Nephron progenitor cell (in vitro differentiated cells): Measurements from ENCODE around the gene TMEM238.
A peak's percentile ranks its signal among the peaks of the same experiment; 100 is the strongest.

Experiments used
- DNase-seq: peaks from one replicate; pipeline ENCODE4 v3.0.0; 2021
- H3K27ac Mint-ChIP-seq: 2 replicates; pipeline ENCODE4 v1.8.0; 2021; ENCODE audit warnings: mild to moderate bottlenecking, moderate library complexity, mixed read lengths
- H3K27me3 Mint-ChIP-seq: 2 replicates; pipeline ENCODE4 v1.8.0; 2021; ENCODE audit warnings: mild to moderate bottlenecking, low read depth, mixed read lengths; ENCODE audit not compliant: poor library complexity
- H3K36me3 Mint-ChIP-seq: 2 replicates; pipeline ENCODE4 v1.8.0; 2021; ENCODE audit warnings: low read depth, mixed read lengths
- H3K4me1 Mint-ChIP-seq: 2 replicates; pipeline ENCODE4 v1.8.0; 2021; ENCODE audit warnings: mixed read lengths
- H3K4me3 Mint-ChIP-seq: 2 replicates; pipeline ENCODE4 v1.8.0; 2021; ENCODE audit warnings: mild to moderate bottlenecking, moderate library complexity, mixed read lengths
- H3K9me3 Mint-ChIP-seq: 2 replicates; pipeline ENCODE4 v1.8.0; 2021; ENCODE audit warnings: mild to moderate bottlenecking, moderate library complexity, mixed read lengths
- TF ChIP-seq, protein P1 (sequence below): fragments of 200-600 bp; sonication (generic); IDR thresholded peaks from 2 replicates; pipeline ENCODE4 v1.5.0; 2021; ENCODE audit warnings: antibody characterized with exemption

The TMEM238 gene

DNA sequence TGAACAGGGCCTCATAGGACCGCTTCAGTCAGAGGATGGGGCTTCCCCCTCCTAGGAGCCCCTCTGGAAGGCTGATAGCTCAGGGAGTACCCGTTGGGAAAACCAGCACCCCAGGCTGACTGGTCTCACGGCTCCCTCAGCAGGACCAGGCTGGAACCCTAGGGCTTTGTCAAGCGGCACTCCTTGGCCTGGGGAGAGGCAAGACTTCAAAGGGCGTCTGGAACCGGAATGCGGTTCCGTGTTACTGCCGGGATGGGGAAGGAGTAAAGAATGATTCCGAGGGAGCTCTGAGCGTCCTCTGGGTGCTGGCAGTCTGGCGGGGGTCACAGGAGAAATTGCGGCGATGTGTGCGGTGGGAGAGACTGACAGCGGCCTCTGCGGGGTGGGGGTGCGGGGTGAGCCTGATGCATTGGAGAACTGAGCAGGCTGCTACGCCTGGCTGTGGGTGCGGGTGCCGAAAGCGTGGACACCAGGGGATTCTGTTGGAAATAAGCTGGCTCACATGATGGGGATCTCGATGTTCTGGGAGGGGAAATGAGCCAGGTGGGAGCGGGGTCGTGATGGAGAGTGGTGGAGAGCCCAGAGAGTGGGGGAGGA, 31.4 kb downstream of the TMEM238 start:
- Mint-ChIP-seq H3K9me3 (no peaks in the 10 kb centered on the region), H3K4me3 (peak overlapping the region; percentile 81), H3K27ac (no peak overlapping the region), H3K27me3 (peaks cover 67% of the 10 kb centered on the region), H3K4me1 (peaks cover 58% of the 10 kb centered on the region), H3K36me3 (no peaks in the 10 kb centered on the region)
- no peak for DNase-seq
- TF ChIP-seq, protein P1, sequence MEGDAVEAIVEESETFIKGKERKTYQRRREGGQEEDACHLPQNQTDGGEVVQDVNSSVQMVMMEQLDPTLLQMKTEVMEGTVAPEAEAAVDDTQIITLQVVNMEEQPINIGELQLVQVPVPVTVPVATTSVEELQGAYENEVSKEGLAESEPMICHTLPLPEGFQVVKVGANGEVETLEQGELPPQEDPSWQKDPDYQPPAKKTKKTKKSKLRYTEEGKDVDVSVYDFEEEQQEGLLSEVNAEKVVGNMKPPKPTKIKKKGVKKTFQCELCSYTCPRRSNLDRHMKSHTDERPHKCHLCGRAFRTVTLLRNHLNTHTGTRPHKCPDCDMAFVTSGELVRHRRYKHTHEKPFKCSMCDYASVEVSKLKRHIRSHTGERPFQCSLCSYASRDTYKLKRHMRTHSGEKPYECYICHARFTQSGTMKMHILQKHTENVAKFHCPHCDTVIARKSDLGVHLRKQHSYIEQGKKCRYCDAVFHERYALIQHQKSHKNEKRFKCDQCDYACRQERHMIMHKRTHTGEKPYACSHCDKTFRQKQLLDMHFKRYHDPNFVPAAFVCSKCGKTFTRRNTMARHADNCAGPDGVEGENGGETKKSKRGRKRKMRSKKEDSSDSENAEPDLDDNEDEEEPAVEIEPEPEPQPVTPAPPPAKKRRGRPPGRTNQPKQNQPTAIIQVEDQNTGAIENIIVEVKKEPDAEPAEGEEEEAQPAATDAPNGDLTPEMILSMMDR, result no peak

DNA sequence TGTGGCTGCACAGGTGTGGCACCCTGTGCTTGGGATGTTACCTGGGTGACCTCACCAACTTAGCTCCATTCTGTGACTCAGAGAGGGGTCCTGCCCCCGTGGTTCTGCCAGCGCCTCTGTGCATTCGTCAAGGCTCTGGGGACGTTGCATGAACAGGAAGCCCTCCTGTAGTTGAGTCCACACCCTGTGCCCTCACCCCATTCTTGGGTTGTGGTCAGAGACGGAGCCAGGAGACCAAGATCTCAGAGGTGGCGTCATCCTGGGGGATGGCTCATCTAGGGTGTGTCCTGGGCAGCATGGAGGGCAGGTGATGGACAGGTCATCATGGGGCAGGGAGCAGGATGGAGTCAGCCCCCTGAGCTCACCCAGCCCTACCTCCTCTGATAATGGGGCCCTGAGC, 32.1 kb downstream of the TMEM238 start:
- H3K9me3 Mint-ChIP-seq, result no peaks in the 10 kb centered on the region
- H3K4me3 Mint-ChIP-seq, result peak overlapping the region; percentile 25
- H3K27ac Mint-ChIP-seq, result no peak overlapping the region
- H3K36me3 Mint-ChIP-seq, result no peaks in the 10 kb centered on the region
- TF ChIP-seq, protein P1, result no peak
- H3K4me1 Mint-ChIP-seq, result peaks cover 54% of the 10 kb centered on the region
- H3K27me3 Mint-ChIP-seq, result peaks cover 61% of the 10 kb centered on the region
- no peak for DNase-seq

DNA sequence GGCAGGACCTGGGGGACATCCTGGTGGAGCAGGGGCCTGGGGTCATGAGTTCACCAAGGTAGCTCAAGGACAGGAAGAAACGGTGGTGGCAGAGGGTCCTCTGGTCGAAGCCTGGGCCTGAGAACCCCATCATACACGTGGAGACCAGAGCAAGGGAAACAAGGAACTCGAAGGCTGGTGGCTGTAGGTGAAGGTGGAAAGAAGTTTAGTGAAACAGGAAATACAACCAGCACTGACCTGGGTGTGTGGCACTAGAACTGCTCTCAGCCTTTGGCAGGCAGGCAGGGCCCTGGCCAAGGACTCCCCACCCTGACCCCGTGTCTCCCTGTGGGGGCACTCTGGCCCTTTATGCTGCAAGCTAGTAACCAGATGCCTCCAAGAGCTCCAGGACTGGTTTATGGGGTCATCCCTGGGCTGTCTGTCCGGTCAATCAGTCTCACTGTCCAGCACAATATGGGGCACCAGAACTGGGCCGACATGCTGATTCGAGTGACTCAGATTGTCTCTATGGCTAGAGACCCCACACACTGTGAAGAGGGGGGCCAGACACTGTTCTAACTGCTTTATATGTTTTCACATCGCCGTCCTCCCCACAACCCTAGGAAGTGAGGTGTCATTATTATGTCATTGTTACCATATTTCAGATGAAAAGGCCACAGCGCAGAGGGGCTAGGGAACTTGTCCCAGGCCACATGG, 33.3 kb downstream of the TMEM238 start:
- Mint-ChIP-seq H3K4me1 (peaks cover 54% of the 10 kb centered on the region), H3K4me3 (no peak overlapping the region), H3K9me3 (no peaks in the 10 kb centered on the region), H3K27me3 (peaks cover 48% of the 10 kb centered on the region), H3K36me3 (no peaks in the 10 kb centered on the region), H3K27ac (no peak overlapping the region)
- TF ChIP-seq, protein P1, result no peak
- DNase-seq, result no peak

DNA sequence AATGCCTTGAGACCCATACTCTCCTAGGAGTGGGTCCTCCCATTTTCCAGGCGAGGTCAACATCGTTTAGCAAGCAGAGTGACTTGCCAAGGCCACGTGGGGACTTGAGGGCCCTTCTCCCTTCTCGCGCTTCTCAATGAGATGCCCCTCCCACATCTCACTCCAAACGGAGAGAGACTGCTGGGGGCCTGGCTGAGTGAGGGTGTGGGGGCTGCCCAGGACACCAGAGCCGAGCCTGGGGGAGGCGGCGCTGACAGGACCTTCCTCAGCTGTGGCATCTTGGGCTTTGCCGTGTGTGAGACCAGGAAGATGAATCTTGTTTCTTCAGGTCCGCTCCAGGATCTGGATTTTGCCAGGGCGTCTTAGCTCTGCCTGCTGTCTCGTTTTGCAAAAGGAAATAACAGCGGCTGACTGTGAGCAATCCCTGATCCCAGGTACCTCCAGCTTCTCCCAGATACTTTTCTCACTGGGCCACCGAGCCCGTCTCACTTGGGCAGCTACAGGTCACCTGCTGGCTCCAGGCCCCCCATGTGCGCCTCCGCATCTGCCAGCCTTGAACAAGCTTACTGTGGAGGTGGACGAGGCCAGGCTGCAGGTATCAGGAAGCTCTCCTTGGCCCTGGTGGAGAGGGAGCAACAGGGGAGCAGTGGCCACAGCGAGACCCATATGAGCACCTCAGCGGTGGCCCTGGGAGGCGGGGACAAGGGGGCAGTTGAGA, 35.6 kb downstream of the TMEM238 start:
- Mint-ChIP-seq H3K27ac (peak overlapping the region; percentile 93), H3K4me3 (peak overlapping the region; percentile 61), H3K36me3 (peaks cover 12% of the 10 kb centered on the region), H3K9me3 (no peaks in the 10 kb centered on the region), H3K27me3 (peaks cover 30% of the 10 kb centered on the region), H3K4me1 (peaks cover 66% of the 10 kb centered on the region)
- DNase-seq, result peak; percentile 54
- TF ChIP-seq, protein P1, result no peak

DNA sequence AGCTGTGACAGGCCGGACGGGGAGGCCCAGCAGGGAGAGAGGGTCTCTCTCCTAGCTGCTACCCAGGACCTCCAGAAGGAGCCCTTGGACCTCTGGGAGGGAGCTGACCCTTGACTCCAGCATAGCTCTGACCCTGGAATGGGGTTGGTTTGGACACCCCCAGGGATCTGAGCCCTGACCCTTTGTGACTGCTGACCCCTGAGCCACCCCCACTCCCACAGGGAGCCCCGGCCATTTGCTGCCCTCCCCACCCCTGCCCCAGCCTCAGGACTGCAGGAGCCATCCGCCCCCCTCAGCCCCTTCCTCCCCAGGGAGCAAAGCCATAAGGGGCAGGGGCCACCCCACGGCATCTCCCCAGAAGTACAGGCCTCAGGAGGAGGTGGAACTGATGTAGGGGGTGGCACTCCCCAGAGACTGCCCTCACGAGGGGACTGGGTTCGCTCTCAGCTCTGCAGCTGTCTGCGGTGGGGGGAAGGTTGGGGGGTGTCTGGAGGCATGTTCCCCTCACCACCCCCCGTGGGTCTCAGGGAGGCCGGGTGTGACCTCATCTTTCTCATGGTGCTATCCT, 36.6 kb downstream of the TMEM238 start:
- peaks cover 56% of the 10 kb centered on the region for H3K4me1 Mint-ChIP-seq

More for the DNA sequence above, 36.6 kb downstream of the TMEM238 start:
- H3K36me3 Mint-ChIP-seq, result peaks cover 22% of the 10 kb centered on the region
- H3K9me3 Mint-ChIP-seq, result no peaks in the 10 kb centered on the region
- peak overlapping the region; percentile 53 for H3K4me3 Mint-ChIP-seq
- no peak for DNase-seq
- TF ChIP-seq, protein P1, result no peak
- H3K27ac Mint-ChIP-seq, result peak overlapping the region; percentile 93
- peaks cover 20% of the 10 kb centered on the region for H3K27me3 Mint-ChIP-seq
